ENCODE data around the gene FUBP3. TPM values are rescaled to one million over a fixed set of nuclear protein-coding genes. Genes with fewer than 3 reads are reported as not detected.

Gene FUBP3
- total RNA-seq, 1 donor from 2014 or later, result 87.2 TPM

DNA sequence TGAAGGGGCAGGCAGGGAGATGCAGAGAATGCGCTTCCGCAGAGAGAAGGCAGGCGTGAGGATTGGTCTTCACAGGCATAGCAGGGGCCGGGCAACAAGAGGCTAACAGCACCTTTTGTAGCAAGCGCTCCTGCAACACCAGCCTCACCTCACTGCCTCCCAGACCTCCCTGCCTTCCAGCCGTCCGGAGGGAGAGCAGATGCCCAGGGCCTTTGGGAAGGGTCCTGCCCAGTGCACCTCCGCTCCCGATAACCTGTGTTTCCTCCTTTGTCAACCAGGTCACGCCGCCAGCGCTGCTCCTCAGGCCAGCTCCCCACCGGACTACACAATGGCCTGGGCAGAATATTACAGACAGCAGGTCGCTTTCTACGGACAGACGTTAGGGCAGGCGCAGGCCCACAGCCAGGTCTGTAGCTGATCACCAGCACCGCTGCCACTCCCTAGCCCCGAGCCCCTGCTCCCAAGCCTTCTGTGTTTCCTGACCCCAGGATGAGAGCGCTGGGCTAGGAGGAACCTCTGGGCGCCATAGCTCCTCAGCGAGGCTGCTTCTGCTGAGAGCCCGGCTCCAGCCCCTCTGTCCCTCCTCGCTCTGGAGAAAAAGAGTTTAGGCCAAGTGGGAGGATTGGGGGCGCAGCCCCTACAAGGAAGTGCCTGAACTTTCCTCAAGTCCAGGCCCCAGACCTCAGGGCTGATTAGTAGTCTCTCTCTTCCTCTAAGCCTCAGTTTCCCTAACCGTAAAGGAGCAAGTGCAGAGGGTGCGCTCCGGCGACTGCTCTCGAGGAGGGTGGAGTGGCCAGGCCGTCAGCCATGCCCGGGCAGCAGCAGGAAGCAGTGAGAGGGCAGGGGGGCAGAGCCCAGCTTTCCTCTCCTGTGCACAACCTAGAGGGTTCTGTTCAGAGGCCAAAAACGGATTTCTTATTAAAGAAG lies 56.6 kb downstream of the FUBP3 start:
- Histone ChIP-seq H2AFZ (replicated peaks) (no peak overlapping the region), H4K20me1 (ENCODE audit: low read depth) (peaks cover 18% of the 10 kb centered on the region), H3K27me3 (no peaks in the 10 kb centered on the region), H3K36me3 (no peaks in the 10 kb centered on the region), H3K9me3 (ENCODE audit: low read depth) (no peaks in the 10 kb centered on the region), H3K4me1 (peaks cover 11% of the 10 kb centered on the region), H3K27ac (no peak overlapping the region), H3K9ac (no peak overlapping the region), H3K4me3 (no peak overlapping the region), H3K4me2 (no peak overlapping the region), H3K79me2 (ENCODE audit: low read depth) (no peaks in the 10 kb centered on the region), H3F3A (ENCODE audit: low read depth) (peaks cover 25% of the 10 kb centered on the region)
- Mint-ChIP-seq H3K36me3 (peaks cover 19% of the 10 kb centered on the region), H3K4me1 (peaks cover 10% of the 10 kb centered on the region), H3K4me3 (no peak overlapping the region), H3K27me3 (ENCODE audit: insufficient read depth, low read depth) (peaks cover 3% of the 10 kb centered on the region), H3K9me3 (no peaks in the 10 kb centered on the region), H3K27ac (no peak overlapping the region)
- no peak for DNase-seq (ENCODE audit: low spot score)
- no peak for TF ChIP-seq EZH2 (IDR thresholded peaks at IDR 0.05)
- no peak for TF ChIP-seq EZH2phosphoT487 (IDR thresholded peaks at IDR 0.05)
- TF ChIP-seq, protein P1, sequence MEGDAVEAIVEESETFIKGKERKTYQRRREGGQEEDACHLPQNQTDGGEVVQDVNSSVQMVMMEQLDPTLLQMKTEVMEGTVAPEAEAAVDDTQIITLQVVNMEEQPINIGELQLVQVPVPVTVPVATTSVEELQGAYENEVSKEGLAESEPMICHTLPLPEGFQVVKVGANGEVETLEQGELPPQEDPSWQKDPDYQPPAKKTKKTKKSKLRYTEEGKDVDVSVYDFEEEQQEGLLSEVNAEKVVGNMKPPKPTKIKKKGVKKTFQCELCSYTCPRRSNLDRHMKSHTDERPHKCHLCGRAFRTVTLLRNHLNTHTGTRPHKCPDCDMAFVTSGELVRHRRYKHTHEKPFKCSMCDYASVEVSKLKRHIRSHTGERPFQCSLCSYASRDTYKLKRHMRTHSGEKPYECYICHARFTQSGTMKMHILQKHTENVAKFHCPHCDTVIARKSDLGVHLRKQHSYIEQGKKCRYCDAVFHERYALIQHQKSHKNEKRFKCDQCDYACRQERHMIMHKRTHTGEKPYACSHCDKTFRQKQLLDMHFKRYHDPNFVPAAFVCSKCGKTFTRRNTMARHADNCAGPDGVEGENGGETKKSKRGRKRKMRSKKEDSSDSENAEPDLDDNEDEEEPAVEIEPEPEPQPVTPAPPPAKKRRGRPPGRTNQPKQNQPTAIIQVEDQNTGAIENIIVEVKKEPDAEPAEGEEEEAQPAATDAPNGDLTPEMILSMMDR (IDR thresholded peaks at IDR 0.05), result no peak

DNA sequence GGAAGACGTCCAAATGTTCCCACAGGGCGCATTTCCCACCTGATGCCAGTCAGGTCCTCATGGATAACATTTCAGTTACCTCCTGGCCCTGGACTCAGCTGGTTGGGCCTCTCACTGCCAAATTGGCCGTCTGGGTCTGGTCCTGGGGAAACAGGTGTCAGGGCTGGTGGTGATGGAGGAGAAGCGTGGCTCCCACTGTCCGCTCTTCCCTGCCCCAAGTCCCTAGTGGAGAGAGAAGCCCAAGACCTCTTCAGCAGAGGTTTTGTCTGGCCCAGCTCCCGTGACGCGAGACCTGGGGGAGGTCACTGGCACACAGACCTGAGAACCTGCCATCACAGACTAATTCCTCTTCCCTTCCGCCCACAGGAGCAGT lies 57.3 kb downstream of the FUBP3 start:
- Histone ChIP-seq H3K36me3 (no peaks in the 10 kb centered on the region), H3K4me3 (no peak overlapping the region), H3K9ac (no peak overlapping the region), H4K20me1 (ENCODE audit: low read depth) (peaks cover 18% of the 10 kb centered on the region), H2AFZ (replicated peaks) (no peak overlapping the region), H3K27me3 (no peaks in the 10 kb centered on the region), H3K4me2 (no peak overlapping the region), H3K79me2 (ENCODE audit: low read depth) (no peaks in the 10 kb centered on the region), H3K4me1 (peaks cover 11% of the 10 kb centered on the region), H3K27ac (no peak overlapping the region), H3K9me3 (ENCODE audit: low read depth) (no peaks in the 10 kb centered on the region), H3F3A (ENCODE audit: low read depth) (peaks cover 25% of the 10 kb centered on the region)
- TF ChIP-seq EZH2 (IDR thresholded peaks at IDR 0.05) (no peak), EZH2phosphoT487 (IDR thresholded peaks at IDR 0.05) (no peak)
- TF ChIP-seq, protein P1 (IDR thresholded peaks at IDR 0.05), result no peak
- DNase-seq (ENCODE audit: low spot score), result no peak
- no peak overlapping the region for H3K27ac Mint-ChIP-seq
- H3K4me1 Mint-ChIP-seq, result peaks cover 10% of the 10 kb centered on the region
- peaks cover 16% of the 10 kb centered on the region for H3K36me3 Mint-ChIP-seq
- H3K27me3 Mint-ChIP-seq (ENCODE audit: insufficient read depth, low read depth), result peaks cover 3% of the 10 kb centered on the region
- H3K4me3 Mint-ChIP-seq, result no peak overlapping the region
- H3K9me3 Mint-ChIP-seq, result no peaks in the 10 kb centered on the region

DNA sequence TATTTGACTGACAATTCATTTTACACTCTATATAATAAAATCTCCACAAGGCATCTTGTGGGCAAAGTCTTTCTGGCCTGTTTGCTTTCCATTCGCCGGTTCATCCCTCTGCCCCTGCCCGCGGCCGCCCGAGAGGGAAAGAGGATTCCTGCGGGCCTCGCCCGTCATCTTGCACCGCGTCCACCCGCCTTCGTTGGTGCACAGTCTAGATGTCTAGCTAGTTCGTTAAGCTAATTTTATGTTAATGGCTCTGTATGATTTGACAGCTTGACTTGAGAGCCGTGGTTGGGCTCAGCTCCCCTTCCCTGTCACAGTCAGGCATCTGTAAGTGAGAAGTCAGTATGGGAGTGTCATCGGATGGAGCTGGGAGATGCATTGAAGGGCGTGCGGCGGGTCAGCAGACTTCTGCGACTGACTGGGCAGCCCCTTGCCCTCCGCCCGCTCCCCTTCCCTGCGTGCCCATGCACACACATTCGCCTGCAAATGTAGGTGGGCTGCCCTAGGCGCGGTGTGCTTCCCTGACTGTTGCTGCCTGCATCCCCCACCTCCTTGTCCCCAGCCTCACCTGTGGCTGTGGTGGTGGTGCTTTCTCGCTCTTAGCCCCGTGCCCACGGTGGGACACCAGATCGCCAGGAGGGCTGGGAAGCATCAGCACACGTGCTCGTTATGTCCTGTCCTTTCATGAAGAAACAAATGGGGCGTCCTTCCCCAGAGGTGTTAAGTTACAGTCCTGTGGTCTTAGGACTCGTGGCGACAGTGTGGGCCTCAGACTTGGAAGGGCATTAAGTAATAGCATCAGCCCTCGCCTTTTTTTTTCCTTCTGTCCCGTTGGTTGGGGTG lies 59.1 kb downstream of the FUBP3 start:
- peaks cover 18% of the 10 kb centered on the region for H4K20me1 ChIP-seq (ENCODE audit: low read depth)
- no peak overlapping the region for H2AFZ ChIP-seq (replicated peaks)
- Mint-ChIP-seq H3K27ac (no peak overlapping the region), H3K4me1 (peaks cover 10% of the 10 kb centered on the region), H3K36me3 (peaks cover 14% of the 10 kb centered on the region), H3K27me3 (ENCODE audit: insufficient read depth, low read depth) (peaks cover 3% of the 10 kb centered on the region), H3K9me3 (no peaks in the 10 kb centered on the region), H3K4me3 (no peak overlapping the region)
- TF ChIP-seq EZH2 (IDR thresholded peaks at IDR 0.05) (no peak), EZH2phosphoT487 (IDR thresholded peaks at IDR 0.05) (no peak)
- TF ChIP-seq, protein P1 (IDR thresholded peaks at IDR 0.05), result no peak
- no peak overlapping the region for H3K9ac ChIP-seq
- H3K4me1 ChIP-seq, result peaks cover 11% of the 10 kb centered on the region
- H3K79me2 ChIP-seq (ENCODE audit: low read depth), result no peaks in the 10 kb centered on the region
- H3K27me3 ChIP-seq, result no peaks in the 10 kb centered on the region
- peak overlapping the region; percentile 39 for H3K4me2 ChIP-seq
- peak; percentile 52 for DNase-seq (ENCODE audit: low spot score)
- H3K9me3 ChIP-seq (ENCODE audit: low read depth), result no peaks in the 10 kb centered on the region
- peaks cover 25% of the 10 kb centered on the region for H3F3A ChIP-seq (ENCODE audit: low read depth)
- no peaks in the 10 kb centered on the region for H3K36me3 ChIP-seq
- H3K27ac ChIP-seq, result peak overlapping the region; percentile 29
- H3K4me3 ChIP-seq, result no peak overlapping the region

Data from neural progenitor cell (in vitro differentiated cells).